Psoas muscle (tissue), 8 donors: ENCODE data around the gene HIVEP1. TPM values are rescaled to one million over a fixed set of nuclear protein-coding genes. Genes with fewer than 3 reads are reported as not detected.

ENCODE experiments used
- ATAC-seq, 4 donors: fragments of 200-7000 bp; cut with Tn5 transposase; one replicate each; pipeline ENCODE4 v1.9.1; 2020; ENCODE audit warnings: moderate library complexity in 3 of 4, mild to moderate bottlenecking in 2 of 4
- DNase-seq, 2 donors: peaks; one replicate each; pipeline ENCODE4 v3.0.0-alpha.2; 2020
- H3K27ac ChIP-seq: fragments of 200-600 bp; one replicate; pipeline ENCODE4 v1.8.0; 2022
- H3K27me3 ChIP-seq, 3 donors: fragments of 200-600 bp in 1 of 3; one replicate each; pipeline versions ENCODE4 v1.6.1 to v1.8.0; 2013 to 2022; ENCODE audit warnings: low read length in 2 of 3, mild to moderate bottlenecking in 2 of 3, moderate library complexity in 1 of 3; ENCODE audit not compliant: insufficient read depth in 3 of 3
- H3K36me3 ChIP-seq, 2 donors: fragments of 200-600 bp in 1 of 2; one replicate each; pipeline versions ENCODE4 v1.6.1 to v1.8.0; 2013 to 2022; ENCODE audit warnings: low read depth in 1 of 2, mild to moderate bottlenecking in 1 of 2, moderate library complexity in 1 of 2; ENCODE audit not compliant: insufficient read depth in 1 of 2
- H3K4me1 ChIP-seq: fragments of 200-600 bp; one replicate; pipeline ENCODE4 v1.8.0; 2022
- H3K4me3 ChIP-seq: fragments of 200-600 bp; one replicate; pipeline ENCODE4 v1.8.0; 2022; ENCODE audit warnings: mild to moderate bottlenecking
- H3K9me3 ChIP-seq: fragments of 200-600 bp; one replicate; pipeline ENCODE4 v1.8.0; 2022
- WGBS, 3 donors: extraction: QIAGEN DNeasy Blood & Tissue Kit; methylation state at CpG; one replicate each; pipeline versions ENCODE4 v1.1.6 to v1.1.7; 2013; 5-methylcytosine and 5-hydroxymethylcytosine counted together
- intact Hi-C, 2 donors: fragments of 100-400 bp; cut with DNase I; formaldehyde crosslinking; loops; one replicate each; pipeline versions ENCODE4 v1.11.0 to v1.14.2; 2022
- polyA plus RNA-seq, 3 donors: library from polyadenylated mRNA; stranded (reverse); fragments of 200-250 nt; gene quantifications; one replicate each; pipeline ENCODE4 v1.2.3, GENCODE V29; 2013
- total RNA-seq, 4 donors: library from RNA; stranded (reverse); fragmentation: NEBNext Ultra II Directional in 2 of 4; extraction: Animal tissue kit (Norgen Biotek cat#: 25700) in 2 of 4; gene quantifications; one replicate each; pipeline versions ENCODE4 v1.2.1 to v1.2.4, GENCODE V29; 2021 to 2023
- TF ChIP-seq, protein P1 (sequence below): fragments of 200-600 bp; IDR thresholded peaks from one replicate; pipeline ENCODE4 v1.8.0; 2022; ENCODE audit warnings: antibody characterized with exemption
- donor health status: healthy with polysubstance abuse.
- donor health status: DM: no; HTN: no; CAD: no; lungs with moderate emphysema.
- donor health status: Bipolar disorder and iron deficiency.
- donor health status: healthy.
- donor health status: DM: yes; HTN: yes; CAD: no.
- donor health status: DM: no; HTN: no; CAD: no.
- donor health status: DM: no; HTN: no; CAD: no.
- donor health status: DM: yes; HTN: yes; CAD: no.

HIVEP1 gene
- total and polyA plus RNA-seq, 7 donors: 4.0 to 13.1 (median 6.7) TPM

DNA sequence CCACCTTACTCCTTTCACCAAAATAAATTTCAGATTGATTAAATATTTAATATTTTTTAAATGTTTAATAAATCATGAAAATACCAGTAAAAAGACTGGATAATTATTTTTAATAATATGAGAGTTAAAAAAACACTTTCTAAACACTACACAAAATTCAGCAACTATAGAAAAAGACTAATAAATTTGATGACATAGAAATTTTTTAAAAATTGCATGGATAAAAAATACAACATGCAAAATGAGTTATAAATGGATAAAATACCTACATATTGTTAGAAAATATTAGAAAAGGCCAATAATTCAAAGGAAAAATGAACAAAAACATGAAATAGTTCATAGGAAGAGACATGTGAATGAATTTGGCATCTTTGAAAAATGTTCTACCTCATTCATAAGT is 177.0 kb downstream of the HIVEP1 start:
- DNase-seq: no peak
- H3K4me1 ChIP-seq: no peaks in the 10 kb centered on the region
- no peaks in the 10 kb centered on the region for H3K36me3 ChIP-seq
- no peak overlapping the region for H3K27ac ChIP-seq
- intact Hi-C loops: no loop called here
- no peak for ATAC-seq
- no peak overlapping the region for H3K4me3 ChIP-seq
- no peaks in the 10 kb centered on the region for H3K27me3 ChIP-seq
- TF ChIP-seq, protein P1, sequence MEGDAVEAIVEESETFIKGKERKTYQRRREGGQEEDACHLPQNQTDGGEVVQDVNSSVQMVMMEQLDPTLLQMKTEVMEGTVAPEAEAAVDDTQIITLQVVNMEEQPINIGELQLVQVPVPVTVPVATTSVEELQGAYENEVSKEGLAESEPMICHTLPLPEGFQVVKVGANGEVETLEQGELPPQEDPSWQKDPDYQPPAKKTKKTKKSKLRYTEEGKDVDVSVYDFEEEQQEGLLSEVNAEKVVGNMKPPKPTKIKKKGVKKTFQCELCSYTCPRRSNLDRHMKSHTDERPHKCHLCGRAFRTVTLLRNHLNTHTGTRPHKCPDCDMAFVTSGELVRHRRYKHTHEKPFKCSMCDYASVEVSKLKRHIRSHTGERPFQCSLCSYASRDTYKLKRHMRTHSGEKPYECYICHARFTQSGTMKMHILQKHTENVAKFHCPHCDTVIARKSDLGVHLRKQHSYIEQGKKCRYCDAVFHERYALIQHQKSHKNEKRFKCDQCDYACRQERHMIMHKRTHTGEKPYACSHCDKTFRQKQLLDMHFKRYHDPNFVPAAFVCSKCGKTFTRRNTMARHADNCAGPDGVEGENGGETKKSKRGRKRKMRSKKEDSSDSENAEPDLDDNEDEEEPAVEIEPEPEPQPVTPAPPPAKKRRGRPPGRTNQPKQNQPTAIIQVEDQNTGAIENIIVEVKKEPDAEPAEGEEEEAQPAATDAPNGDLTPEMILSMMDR: no peak
- H3K9me3 ChIP-seq: no peaks in the 10 kb centered on the region

DNA sequence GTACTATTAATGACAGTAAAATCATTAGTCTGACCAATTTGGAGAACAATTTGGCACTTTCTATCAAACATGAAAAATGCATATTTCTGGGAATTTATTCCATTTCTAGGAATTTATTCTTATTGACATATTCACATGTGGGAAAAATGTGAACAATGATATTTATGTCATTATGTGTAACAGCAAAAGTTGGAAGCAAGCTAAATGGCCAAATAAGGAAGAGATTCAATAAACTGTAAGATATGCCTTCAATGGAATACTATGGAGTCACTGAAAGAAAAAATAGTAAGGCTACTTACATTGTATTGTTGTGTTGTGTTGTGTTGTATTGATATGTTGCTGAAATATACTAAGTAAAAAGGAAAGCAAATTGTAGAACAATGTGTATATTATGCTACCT is 177.5 kb downstream of the HIVEP1 start:
- H3K27me3 ChIP-seq: no peaks in the 10 kb centered on the region
- TF ChIP-seq, protein P1: no peak
- no peaks in the 10 kb centered on the region for H3K36me3 ChIP-seq
- H3K9me3 ChIP-seq: no peaks in the 10 kb centered on the region
- no peak overlapping the region for H3K27ac ChIP-seq
- DNase-seq: no peak
- ATAC-seq: no peak
- H3K4me3 ChIP-seq: no peak overlapping the region
- H3K4me1 ChIP-seq: no peaks in the 10 kb centered on the region
- intact Hi-C loops: no loop called here

DNA sequence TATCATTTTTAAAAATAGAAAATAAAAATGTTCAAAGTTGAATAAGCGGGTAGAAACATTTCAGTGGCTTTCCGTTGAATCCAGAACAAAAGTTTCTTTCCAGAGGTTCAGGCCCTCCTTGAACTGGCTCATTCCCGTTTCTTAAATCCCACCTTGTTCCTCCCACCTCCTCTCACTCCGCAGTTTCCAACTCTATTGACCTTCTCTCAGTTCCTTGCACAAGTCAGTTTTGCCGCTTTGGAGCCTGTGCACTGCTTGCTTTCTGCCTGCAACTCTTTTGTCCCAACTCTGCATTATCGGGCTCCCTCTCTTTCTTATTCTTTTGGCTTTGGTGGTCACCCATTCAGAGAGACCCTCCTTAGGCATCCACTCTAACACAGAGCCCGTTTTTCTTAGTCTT is 178.1 kb downstream of the HIVEP1 start:
- 82 to 92% (median 84%) methylated on average over 7 of the region's 7 CpGs for WGBS, 3 donors
- TF ChIP-seq, protein P1: no peak
- no peak for ATAC-seq
- Histone ChIP-seq H3K27ac (no peak overlapping the region), H3K36me3 (no peaks in the 10 kb centered on the region), H3K4me3 (no peak overlapping the region), H3K9me3 (no peaks in the 10 kb centered on the region), H3K27me3 (no peaks in the 10 kb centered on the region), H3K4me1 (no peaks in the 10 kb centered on the region)
- intact Hi-C loops: no loop called here
- DNase-seq: no peak

GRCh38 chr6:12196326-12196936 is 184.3 kb downstream of the HIVEP1 start:
- H3K4me3 ChIP-seq: no peak overlapping the region
- no peaks in the 10 kb centered on the region for H3K9me3 ChIP-seq
- WGBS, 3 donors: 59 to 75% (median 69%) methylated on average over 6 of the region's 6 CpGs
- H3K36me3 ChIP-seq: no peaks in the 10 kb centered on the region
- intact Hi-C loops: no loop called here
- TF ChIP-seq, protein P1: no peak
- H3K4me1 ChIP-seq: no peaks in the 10 kb centered on the region
- ATAC-seq (no peak), DNase-seq (no peak)
- H3K27ac ChIP-seq: no peak overlapping the region
- peaks cover 0 to 2% (median 0%) of the 10 kb centered on the region in 3 donors for H3K27me3 ChIP-seq

DNA sequence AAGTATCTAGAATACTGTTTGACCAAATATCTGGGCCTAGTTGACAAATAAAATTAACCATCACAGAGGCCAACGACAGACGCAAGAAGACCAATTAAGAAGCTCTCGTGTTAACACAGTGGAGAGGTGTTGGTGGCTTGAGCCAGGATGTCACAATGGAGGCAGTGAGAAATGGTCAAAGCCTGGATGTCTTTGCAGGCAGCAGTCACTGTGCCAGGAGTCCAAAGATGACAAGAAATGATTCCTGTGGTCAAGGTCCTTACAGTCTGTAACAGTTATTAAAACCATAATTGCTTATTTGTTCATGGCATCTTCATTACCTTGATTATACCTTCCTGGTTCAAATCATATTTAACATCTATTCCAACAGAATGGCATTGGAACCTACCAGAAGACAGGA is 186.7 kb downstream of the HIVEP1 start:
- Histone ChIP-seq H3K27me3 (peaks cover 0 to 2% (median 0%) of the 10 kb centered on the region in 3 donors), H3K27ac (no peak overlapping the region), H3K9me3 (no peaks in the 10 kb centered on the region), H3K4me3 (no peak overlapping the region), H3K4me1 (no peaks in the 10 kb centered on the region), H3K36me3 (no peaks in the 10 kb centered on the region)
- 92 to 97% (median 96%) methylated on average over 3 of the region's 3 CpGs for WGBS, 3 donors
- intact Hi-C loops: no loop called here
- ATAC-seq (no peak), DNase-seq (no peak)
- TF ChIP-seq, protein P1: no peak
